Testis (tissue), 2 donors: Measurements from ENCODE around the gene RUBCN.

Source experiments
- CTCF ChIP-seq, 3 experiments: fragments of 450-650 bp in 2 of 3; fragments of 200-600 bp in 1 of 3; sonication (generic) in 1 of 3; IDR thresholded peaks; one replicate each; pipeline ENCODE4 v1.5.1; 2016 to 2019; ENCODE audit warnings: antibody characterized with exemption in 3 of 3, mild to moderate bottlenecking in 2 of 3, moderate library complexity in 1 of 3
- POLR2A ChIP-seq: fragments of 450-650 bp; IDR thresholded peaks from one replicate; pipeline ENCODE4 v1.6.1; 2017; ENCODE audit warnings: antibody characterized with exemption, mild to moderate bottlenecking, moderate library complexity

GRCh38 chr3:197761784-197762183 lies 25.1 kb upstream of the RUBCN start:
- TF ChIP-seq CTCF (IDR thresholded peaks at IDR 0.05): no peak
- TF ChIP-seq POLR2A: no peak
